Measurements from ENCODE around the gene HAS3. TPM values are rescaled to one million over a fixed set of nuclear protein-coding genes. Genes with fewer than 3 reads are reported as not detected.
A peak's percentile ranks its signal among the peaks of the same experiment; 100 is the strongest.
"Not testable (repeated sequence)": the region's sequence is repeated elsewhere in the genome, so short reads cannot be mapped to it uniquely, and the experiment has no call there.

The HAS3 gene
- total RNA-seq, 2 donors from 2014 or later = 2.8 to 21.1 TPM

- intact Hi-C loops (cut with DNase I, micrococcal nuclease) = no loop called here
- DNase-seq (no peak), ATAC-seq (no peak)
These were observed 9.0 kb downstream of the HAS3 start for GRCh38 chr16:69114346-69114975.

GRCh38 chr16:69114976-69115355 lies 9.5 kb downstream of the HAS3 start:
- ATAC-seq = no peak
- intact Hi-C loops (cut with DNase I, micrococcal nuclease) = no loop called here
- no peak for DNase-seq

DNA sequence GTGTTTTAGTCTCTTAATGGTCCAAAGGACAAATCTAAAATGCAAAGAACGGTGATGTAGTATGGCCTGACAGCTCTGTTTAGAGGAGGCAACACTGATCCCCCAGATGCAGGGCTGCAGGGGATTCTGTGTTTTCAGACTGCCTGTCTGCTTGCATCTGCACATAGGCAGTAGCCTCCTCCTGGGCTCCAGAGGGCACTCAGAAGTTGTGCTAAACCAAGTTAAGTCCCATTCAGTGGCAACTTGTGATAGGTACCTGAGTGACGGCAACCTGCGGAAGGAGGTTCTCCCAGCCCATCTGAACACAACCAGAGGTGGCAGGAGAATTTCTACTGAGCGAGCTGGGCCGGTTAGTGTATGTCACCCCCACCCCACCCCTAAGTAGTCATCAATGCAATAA lies 9.9 kb downstream of the HAS3 start:
- no peak for ATAC-seq
- DNase-seq = no peak
- intact Hi-C loops (cut with DNase I, micrococcal nuclease) = no loop called here

DNA sequence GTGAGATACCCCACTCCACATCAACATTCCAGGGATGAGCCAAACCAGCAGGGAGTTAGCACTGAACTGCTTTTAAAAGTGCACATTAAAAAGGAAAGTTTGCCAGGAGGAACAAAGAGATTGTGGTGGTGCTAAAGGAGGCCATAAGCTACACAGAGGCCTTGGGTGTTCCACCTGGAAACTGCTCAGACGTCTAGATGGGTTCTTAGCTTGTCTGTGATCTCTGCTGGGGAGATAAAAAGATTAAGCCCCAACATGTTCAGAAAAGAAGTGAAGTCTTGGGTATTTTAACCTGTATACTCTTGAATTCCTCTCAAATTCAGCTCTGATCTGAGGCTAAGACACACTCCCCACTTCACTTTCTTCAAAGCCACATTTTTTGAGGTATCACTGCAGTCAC lies 10.4 kb downstream of the HAS3 start:
- DNase-seq (no peak), ATAC-seq (no peak)
- intact Hi-C loops (cut with DNase I, micrococcal nuclease) = no loop called here

DNA sequence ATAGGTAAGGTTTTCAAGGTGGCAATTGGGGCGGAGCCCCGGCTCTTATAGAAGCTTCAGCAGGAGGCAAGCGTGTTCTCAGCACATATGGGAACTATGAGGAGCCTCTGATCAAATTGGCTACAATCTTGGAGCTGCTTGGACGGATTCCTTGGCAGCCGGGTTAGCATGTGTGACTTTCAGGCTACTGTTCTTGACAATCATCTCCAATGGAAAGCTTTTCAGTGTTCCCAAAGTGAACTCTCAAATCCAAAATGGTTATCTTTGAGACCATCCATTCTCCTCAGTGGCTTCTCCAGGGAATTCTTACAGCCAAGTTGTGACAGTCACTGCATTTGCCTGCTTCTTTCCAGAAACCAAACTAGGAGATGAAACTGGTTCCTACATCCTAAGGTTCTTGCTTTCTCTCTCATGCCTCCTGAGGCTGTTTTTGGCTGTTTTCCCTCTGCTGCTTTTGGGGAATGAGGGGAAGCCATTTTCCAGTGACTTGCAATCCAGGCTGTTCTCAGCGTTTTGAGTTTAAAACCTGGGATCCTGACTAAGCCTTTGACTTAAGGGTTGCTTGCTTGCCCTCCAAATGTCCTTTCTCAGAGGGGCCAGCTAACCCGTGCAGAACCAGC lies 10.9 kb downstream of the HAS3 start:
- DNase-seq (no peak), ATAC-seq (no peak)
- intact Hi-C loops (cut with DNase I, micrococcal nuclease) = no loop called here

DNA sequence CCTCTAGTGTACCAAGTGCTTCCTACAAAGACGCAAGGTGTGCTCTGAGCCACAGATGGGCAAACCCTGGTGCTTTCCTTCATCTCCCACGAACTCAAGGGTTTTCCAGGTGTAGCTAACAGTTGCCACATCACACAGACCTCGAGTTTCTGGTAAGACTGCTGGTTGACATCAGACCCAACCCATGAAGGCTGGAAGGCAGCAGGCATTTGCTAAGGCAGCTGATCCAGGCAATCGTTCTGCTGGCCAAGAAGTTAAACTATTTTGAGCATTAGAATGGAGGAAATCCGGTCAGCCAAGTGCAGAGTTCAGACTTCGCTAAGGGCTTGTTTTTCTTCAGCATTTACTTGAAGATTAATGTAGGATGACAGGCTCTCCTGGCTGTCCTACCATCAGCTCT lies 11.5 kb downstream of the HAS3 start:
- no peak for DNase-seq
- intact Hi-C loops (cut with DNase I, micrococcal nuclease) = no loop called here
- ATAC-seq = no peak

GRCh38 chr16:69118468-69118867 lies 13.0 kb downstream of the HAS3 start:
- intact Hi-C loops (cut with DNase I, micrococcal nuclease) = no loop called here
- no peak for DNase-seq
- no peak for ATAC-seq

DNA sequence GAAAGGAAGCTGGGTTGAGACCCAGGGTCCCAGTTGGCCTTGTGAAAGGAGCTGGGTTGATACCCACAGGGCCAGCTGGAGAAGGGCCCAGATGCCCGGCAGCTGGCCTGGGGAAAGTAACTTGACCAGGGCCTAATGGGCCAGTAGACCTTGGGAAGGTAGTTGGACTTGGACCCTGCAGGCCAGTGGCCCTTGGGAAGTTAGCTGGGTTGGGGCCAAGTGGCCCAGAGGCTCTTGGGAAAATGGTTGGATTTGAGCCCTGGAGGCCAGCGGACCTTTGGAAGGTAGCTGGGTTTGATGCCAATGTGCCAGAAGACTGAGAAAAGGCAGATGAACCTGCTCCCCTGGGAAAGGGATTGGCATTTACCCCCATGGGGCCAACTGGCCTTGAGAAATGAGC lies 13.5 kb downstream of the HAS3 start:
- intact Hi-C loops (cut with DNase I, micrococcal nuclease) = no loop called here
- ATAC-seq (no peak), DNase-seq (no peak)

DNA sequence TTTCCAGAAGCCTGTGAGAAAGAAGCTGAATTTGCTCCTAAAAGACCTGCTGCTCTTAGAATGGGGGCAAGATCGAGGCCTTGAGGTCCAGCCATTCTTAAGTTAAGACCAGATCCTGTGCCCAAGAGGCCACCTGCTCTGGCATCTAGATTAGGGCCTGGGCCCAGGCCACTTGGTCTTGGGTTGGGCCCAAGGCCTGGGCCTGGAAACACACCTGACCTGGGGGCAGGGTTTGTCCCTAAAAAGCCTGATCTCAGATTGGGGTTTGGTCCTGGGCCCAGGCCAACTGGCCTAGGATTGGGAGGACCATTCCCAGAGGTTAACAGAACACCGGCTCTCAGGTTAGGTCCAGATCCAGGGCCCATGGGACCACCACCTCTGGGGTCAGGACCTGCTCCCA lies 14.1 kb downstream of the HAS3 start:
- DNase-seq (no peak), ATAC-seq (no peak)
- intact Hi-C loops (cut with DNase I, micrococcal nuclease) = no loop called here

DNA sequence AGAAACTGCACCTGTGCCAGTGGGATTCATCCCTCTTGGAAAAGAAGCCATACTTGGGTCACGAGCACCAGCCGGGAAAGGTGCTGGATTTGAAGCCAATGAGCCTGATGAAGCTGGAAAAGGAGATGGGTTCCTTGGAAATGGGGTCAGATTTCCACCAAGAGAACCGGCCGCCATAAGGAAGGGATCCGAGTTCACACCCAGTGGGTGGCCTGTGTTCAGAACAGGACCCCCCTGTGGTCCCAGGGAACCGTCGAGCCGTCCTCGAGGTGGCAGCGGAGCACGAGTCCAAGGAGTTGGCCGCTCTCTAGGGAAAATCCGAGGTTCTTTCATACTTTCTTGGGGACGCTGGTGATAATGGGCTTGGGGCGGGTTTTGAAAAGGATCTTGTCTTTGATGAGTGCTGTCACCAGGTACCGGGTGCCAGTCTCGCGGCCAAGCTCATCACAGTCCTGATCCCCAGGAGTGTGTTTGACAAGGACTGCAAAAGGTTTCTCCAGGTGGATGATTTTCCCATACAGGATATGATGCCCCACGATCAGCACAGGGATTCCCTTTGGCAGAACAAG lies 14.7 kb downstream of the HAS3 start:
- ATAC-seq (no peak), DNase-seq (no peak)
- intact Hi-C loops (cut with DNase I, micrococcal nuclease) = loop anchor here in 1 of 2 donors (5.0 to 10.0 kb wide), 4 partner anchors 215 to 595 kb away; no protein-coding TSS in a partner anchor

DNA sequence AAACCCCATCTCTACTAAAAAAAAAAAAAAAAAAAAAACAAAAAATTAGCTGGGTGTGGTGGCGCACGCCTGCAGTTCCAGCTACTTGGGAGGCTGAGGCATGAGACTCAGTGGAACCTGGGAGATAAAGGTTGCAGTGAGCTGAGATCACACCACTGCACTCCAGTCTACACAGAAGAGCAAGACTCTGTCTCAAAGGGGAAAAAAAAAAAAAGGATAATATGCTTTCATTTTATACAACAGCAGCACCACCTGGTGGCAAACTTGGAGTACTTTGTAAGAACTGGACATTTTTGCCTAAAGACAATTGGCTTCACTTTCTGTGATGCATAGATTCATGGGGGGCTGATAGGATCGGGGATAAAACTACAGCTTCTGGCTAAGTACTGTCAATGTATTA lies 18.5 kb downstream of the HAS3 start:
- ATAC-seq (peak; percentile 75), DNase-seq (peak in 1 of 2 donors; percentile 74)
- intact Hi-C loops (cut with DNase I, micrococcal nuclease) = loop anchor here in 1 of 2 donors (5.0 to 10.0 kb wide), 4 partner anchors 219 to 599 kb away; no protein-coding TSS in a partner anchor

DNA sequence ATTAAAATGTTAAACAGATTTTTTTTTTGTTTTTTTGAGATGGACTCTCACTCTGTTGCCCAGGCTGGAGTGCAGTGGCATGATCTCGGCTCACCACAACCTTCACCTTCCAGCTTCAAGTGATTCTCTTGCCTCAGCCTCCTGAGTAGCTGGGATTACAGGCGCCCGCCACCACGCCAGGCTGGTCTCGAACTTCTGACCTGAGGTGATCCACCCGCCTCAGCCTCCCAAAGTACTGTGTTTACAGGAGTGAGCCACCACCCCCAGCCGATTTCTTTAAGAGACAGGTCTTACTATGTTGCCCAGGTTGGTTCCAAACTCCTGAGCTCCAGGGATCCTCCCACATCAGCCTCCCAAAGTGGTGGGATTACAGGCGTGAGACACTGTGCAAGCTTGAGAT lies 19.0 kb downstream of the HAS3 start:
- not testable (repeated sequence) for ATAC-seq, DNase-seq
- intact Hi-C loops (cut with DNase I, micrococcal nuclease) = loop anchor here in 1 of 2 donors (5.0 to 10.0 kb wide), 4 partner anchors 220 to 600 kb away; no protein-coding TSS in a partner anchor

DNA sequence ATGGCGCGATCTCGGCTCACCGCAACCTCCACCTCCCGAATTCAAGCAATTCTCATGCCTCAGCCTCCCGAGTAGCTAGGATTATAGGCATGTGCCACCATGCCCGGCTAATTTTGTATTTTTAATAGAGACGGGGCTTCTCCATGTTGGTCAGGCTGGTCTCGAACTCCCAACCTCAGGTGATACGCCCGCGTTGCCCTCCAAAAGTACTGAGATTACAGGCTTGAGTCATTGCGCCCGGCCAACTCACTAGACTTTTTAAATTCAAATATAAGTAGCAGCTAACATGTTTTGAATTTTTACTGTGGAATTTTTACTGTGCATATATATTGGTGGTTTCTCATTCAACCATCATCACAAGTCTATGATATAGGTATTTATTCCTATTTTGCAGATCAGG lies 19.5 kb downstream of the HAS3 start:
- ATAC-seq, DNase-seq: not testable (repeated sequence)
- intact Hi-C loops (cut with DNase I, micrococcal nuclease) = loop anchor here in 1 of 2 donors (5.0 to 10.0 kb wide), 4 partner anchors 220 to 600 kb away; no protein-coding TSS in a partner anchor

DNA sequence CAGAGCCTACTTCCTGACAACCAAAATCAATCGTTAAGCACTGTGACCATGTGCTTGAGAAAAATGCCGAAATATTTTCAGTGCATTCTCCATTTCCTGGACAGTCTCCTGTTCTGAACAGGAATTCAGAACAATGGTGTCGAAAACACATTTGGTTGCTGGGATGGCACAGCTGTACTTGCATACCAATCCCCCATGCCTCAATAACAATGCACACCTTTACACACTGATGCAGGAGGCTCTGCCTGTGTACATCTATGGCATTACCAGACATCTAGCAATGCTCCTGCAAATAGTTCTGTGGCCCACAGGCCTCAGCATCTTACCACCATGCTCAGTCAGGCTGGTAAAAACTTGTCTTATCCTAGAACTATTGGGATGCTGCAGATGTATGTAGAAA lies 20.8 kb downstream of the HAS3 start:
- ATAC-seq (no peak), DNase-seq (no peak)
- intact Hi-C loops (cut with DNase I, micrococcal nuclease) = loop anchor here in 1 of 2 donors (10.0 kb wide), 3 partner anchors 221 to 601 kb away; no protein-coding TSS in a partner anchor

GRCh38 chr16:69126801-69127200 lies 21.3 kb downstream of the HAS3 start:
- not testable (repeated sequence) for DNase-seq, ATAC-seq
- intact Hi-C loops (cut with DNase I, micrococcal nuclease) = loop anchor here in 1 of 2 donors (10.0 kb wide), 3 partner anchors 222 to 602 kb away; no protein-coding TSS in a partner anchor

GRCh38 chr16:69127966-69128510 lies 22.6 kb downstream of the HAS3 start:
- no peak for ATAC-seq
- intact Hi-C loops (cut with DNase I, micrococcal nuclease) = loop anchor here in 1 of 2 donors (10.0 kb wide), 3 partner anchors 223 to 603 kb away; no protein-coding TSS in a partner anchor
- no peak for DNase-seq

DNA sequence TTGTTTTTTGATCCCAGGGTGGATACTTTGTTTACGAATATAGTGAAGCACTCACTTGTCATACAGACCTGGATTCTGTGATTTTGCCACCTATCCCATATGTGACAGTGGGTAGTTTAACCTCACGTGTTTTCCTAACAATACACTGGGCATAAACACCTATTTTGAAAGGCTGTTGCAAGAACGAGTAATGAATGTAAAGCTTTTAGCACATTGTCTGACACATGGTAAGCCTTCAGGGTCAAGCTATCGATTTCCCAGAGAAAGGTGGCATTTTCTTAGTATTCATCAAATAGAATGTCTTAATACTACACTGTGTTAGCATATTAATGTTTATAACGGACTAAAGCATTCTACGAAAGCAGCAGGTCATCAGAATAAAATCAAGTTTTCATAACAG lies 25.0 kb downstream of the HAS3 start:
- ATAC-seq (no peak), DNase-seq (no peak)
- intact Hi-C loops (cut with DNase I, micrococcal nuclease) = no loop called here

- ATAC-seq = peak; percentile 12
- intact Hi-C loops (cut with DNase I, micrococcal nuclease) = no loop called here
- DNase-seq = peak in 1 of 2 donors; percentile 22
These were observed 25.9 kb downstream of the HAS3 start for GRCh38 chr16:69131167-69131838.

- DNase-seq (peak; percentile 83 to 88), ATAC-seq (peak; percentile 77)
- intact Hi-C loops (cut with DNase I, micrococcal nuclease) = no loop called here
These were observed 26.5 kb downstream of the HAS3 start for GRCh38 chr16:69131839-69132423.

All from left colon (tissue), 2 donors.